Colonic mucosa (tissue), 4 donors: ENCODE measurements around the gene HOXA11. TPM values are rescaled to one million over a fixed set of nuclear protein-coding genes. Genes with fewer than 3 reads are reported as not detected.

Source experiments
- DNase-seq: peaks from one replicate; pipeline ENCODE4 v3.0.0-alpha.2; 2020
- H3K27ac ChIP-seq: fragments of 200-600 bp; one replicate; pipeline ENCODE4 v1.8.0; 2021
- H3K27me3 ChIP-seq: fragments of 200-600 bp; one replicate; pipeline ENCODE4 v1.8.0; 2021
- H3K36me3 ChIP-seq: fragments of 200-600 bp; one replicate; pipeline ENCODE4 v1.8.0; 2021
- H3K4me1 ChIP-seq: fragments of 200-600 bp; one replicate; pipeline ENCODE4 v1.8.0; 2021; ENCODE audit warnings: mild to moderate bottlenecking
- H3K4me3 ChIP-seq: fragments of 200-600 bp; one replicate; pipeline ENCODE4 v1.8.0; 2021
- H3K9ac ChIP-seq, 2 donors: one replicate each; pipeline ENCODE4 v1.7.0; 2013; ENCODE audit warnings: control low read depth in 2 of 2, low read depth in 2 of 2, low read length in 2 of 2
- H3K9me3 ChIP-seq: fragments of 200-600 bp; one replicate; pipeline ENCODE4 v1.8.0; 2021
- intact Hi-C: fragments of 100-400 bp; cut with DNase I; formaldehyde crosslinking; loops from one replicate; pipeline ENCODE4 v1.14.1; 2022
- total RNA-seq, 2 donors: library from RNA; stranded (reverse); fragmentation: NEBNext Ultra II Directional in 1 of 2; extraction: Animal tissue kit (Norgen Biotek cat#: 25700) in 1 of 2; gene quantifications; one replicate each; pipeline ENCODE4 v1.2.1, GENCODE V29; 2021
- TF ChIP-seq, protein P1 (sequence below): fragments of 200-600 bp; IDR thresholded peaks from one replicate; pipeline ENCODE4 v1.8.0; 2022; ENCODE audit warnings: antibody characterized with exemption, mild to moderate bottlenecking
- donor health status: healthy.
- donor health status: DM: no; HTN: no; CAD: no.
- donor health status: DM: no; HTN: no; CAD: no.

The HOXA11 gene
- 1 to 10 TPM; 2.9 to 3.7 TPM for total RNA-seq

- peaks cover 5% of the 10 kb centered on the region for H3K27me3 ChIP-seq
- no peaks in the 10 kb centered on the region for H3K36me3 ChIP-seq
- peaks cover 20% of the 10 kb centered on the region for H3K4me1 ChIP-seq
- H3K27ac ChIP-seq = peak within 1 kb of the TSS; percentile 94
- H3K4me3 ChIP-seq = peak within 1 kb of the TSS; percentile 50
- TF ChIP-seq, protein P1, sequence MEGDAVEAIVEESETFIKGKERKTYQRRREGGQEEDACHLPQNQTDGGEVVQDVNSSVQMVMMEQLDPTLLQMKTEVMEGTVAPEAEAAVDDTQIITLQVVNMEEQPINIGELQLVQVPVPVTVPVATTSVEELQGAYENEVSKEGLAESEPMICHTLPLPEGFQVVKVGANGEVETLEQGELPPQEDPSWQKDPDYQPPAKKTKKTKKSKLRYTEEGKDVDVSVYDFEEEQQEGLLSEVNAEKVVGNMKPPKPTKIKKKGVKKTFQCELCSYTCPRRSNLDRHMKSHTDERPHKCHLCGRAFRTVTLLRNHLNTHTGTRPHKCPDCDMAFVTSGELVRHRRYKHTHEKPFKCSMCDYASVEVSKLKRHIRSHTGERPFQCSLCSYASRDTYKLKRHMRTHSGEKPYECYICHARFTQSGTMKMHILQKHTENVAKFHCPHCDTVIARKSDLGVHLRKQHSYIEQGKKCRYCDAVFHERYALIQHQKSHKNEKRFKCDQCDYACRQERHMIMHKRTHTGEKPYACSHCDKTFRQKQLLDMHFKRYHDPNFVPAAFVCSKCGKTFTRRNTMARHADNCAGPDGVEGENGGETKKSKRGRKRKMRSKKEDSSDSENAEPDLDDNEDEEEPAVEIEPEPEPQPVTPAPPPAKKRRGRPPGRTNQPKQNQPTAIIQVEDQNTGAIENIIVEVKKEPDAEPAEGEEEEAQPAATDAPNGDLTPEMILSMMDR = no peak
- H3K9ac ChIP-seq = peak within 1 kb of the TSS; percentile 89 to 92
- DNase-seq = peak; percentile 91
- intact Hi-C loops = no loop called here
- no peaks in the 10 kb centered on the region for H3K9me3 ChIP-seq
These were observed at the start of gene HOXA11 for GRCh38 chr7:27185013-27185853. TSS of gene HOXA11 (minus strand) at chr7:27185232. CDS start at chr7:27185144, 88 bp downstream.

DNA sequence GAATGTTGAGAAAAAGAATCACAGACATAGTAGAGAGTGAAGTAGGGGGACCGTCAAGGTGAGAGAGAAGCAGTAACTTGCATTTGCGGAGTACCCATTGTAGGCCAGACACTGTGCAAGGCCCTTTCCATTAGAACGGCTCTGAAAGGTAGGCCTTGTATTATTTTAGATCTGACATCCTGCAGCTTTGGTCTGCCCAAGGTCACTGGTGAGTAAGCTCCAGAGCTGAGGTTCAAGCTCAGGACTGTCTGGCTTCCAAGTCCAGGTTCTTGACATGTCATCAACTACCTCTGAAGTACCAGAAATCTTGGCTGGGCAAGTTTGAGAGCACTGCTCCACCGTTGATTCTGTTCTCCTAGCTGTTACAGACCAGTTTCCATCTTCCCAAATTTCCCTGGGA lies 44.4 kb upstream of the HOXA11 start:
- peaks cover 15% of the 10 kb centered on the region for H3K27me3 ChIP-seq
- TF ChIP-seq, protein P1 = no peak
- intact Hi-C loops = loop anchor here (10.0 kb wide), 1 partner anchor 785 kb away; no protein-coding TSS in a partner anchor
- H3K36me3 ChIP-seq = no peaks in the 10 kb centered on the region
- H3K4me1 ChIP-seq = no peaks in the 10 kb centered on the region
- H3K27ac ChIP-seq = no peak overlapping the region
- DNase-seq = no peak
- H3K4me3 ChIP-seq = no peak overlapping the region
- no peak overlapping the region for H3K9ac ChIP-seq
- no peaks in the 10 kb centered on the region for H3K9me3 ChIP-seq

GRCh38 chr7:27224983-27225934 lies 40.2 kb upstream of the HOXA11 start:
- Histone ChIP-seq H3K27ac (no peak overlapping the region), H3K4me1 (no peaks in the 10 kb centered on the region), H3K27me3 (peaks cover 19% of the 10 kb centered on the region), H3K4me3 (no peak overlapping the region), H3K9ac (no peak overlapping the region), H3K9me3 (no peaks in the 10 kb centered on the region), H3K36me3 (no peaks in the 10 kb centered on the region)
- TF ChIP-seq, protein P1 = no peak
- intact Hi-C loops = loop anchor here (10.0 kb wide), 1 partner anchor 790 kb away; no protein-coding TSS in a partner anchor
- no peak for DNase-seq

GRCh38 chr7:27223941-27224575 lies 39.0 kb upstream of the HOXA11 start:
- no peak for DNase-seq
- H3K9me3 ChIP-seq = no peaks in the 10 kb centered on the region
- intact Hi-C loops = loop anchor here (10.0 kb wide), 1 partner anchor 791 kb away; no protein-coding TSS in a partner anchor
- H3K9ac ChIP-seq = no peak overlapping the region
- no peaks in the 10 kb centered on the region for H3K4me1 ChIP-seq
- peaks cover 22% of the 10 kb centered on the region for H3K27me3 ChIP-seq
- no peak overlapping the region for H3K4me3 ChIP-seq
- H3K36me3 ChIP-seq = no peaks in the 10 kb centered on the region
- no peak overlapping the region for H3K27ac ChIP-seq
- TF ChIP-seq, protein P1 = no peak
